CD14-positive monocyte (primary cell): ENCODE results near the gene PMEL. TPM values are rescaled to one million over a fixed set of nuclear protein-coding genes. Genes with fewer than 3 reads are reported as not detected.
A peak's percentile ranks its signal among the peaks of the same experiment; 100 is the strongest.

ENCODE experiments used
- DNase-seq, 3 donors: peaks; one replicate each; pipeline ENCODE4 v3.0.0-alpha.2; 2011 to 2022
- H2AFZ ChIP-seq: 2 replicates; pipeline ENCODE4 v1.6.0; 2012; ENCODE audit warnings: mild to moderate bottlenecking, low read depth, low read length, inconsistent platforms; ENCODE audit not compliant: insufficient read depth, poor library complexity, severe bottlenecking
- H3K27ac ChIP-seq, 2 donors: 1 replicate in 1 of 2; 2 replicates in 1 of 2; pipeline ENCODE4 v1.5.1; 2012 to 2013; ENCODE audit warnings: low read length in 2 of 2, control low read depth in 1 of 2, inconsistent platforms in 1 of 2, low read depth in 1 of 2, mild to moderate bottlenecking in 1 of 2
- H3K27me3 ChIP-seq, 2 donors: one replicate each; pipeline versions ENCODE4 v1.6.0 to v1.6.1; 2011 to 2013; ENCODE audit warnings: low read length in 2 of 2; ENCODE audit not compliant: control insufficient read depth in 2 of 2, insufficient read depth in 2 of 2
- H3K36me3 ChIP-seq, 2 donors: replicated peaks in 1 of 2; 1 replicate in 1 of 2; 2 replicates in 1 of 2; pipeline versions ENCODE4 v1.5.1 to v1.6.1; 2012 to 2013; ENCODE audit warnings: low read length in 2 of 2, control low read depth in 1 of 2, inconsistent platforms in 1 of 2, mild to moderate bottlenecking in 1 of 2; ENCODE audit not compliant: insufficient read depth in 2 of 2, control insufficient read depth in 1 of 2
- H3K4me1 ChIP-seq, 2 donors: 1 replicate in 1 of 2; 2 replicates in 1 of 2; pipeline versions ENCODE4 v1.5.1 to v1.6.1; 2012 to 2013; ENCODE audit warnings: low read length in 2 of 2, control low read depth in 1 of 2, inconsistent platforms in 1 of 2, mild to moderate bottlenecking in 1 of 2, moderate library complexity in 1 of 2; ENCODE audit not compliant: insufficient read depth in 2 of 2, control insufficient read depth in 1 of 2
- H3K4me2 ChIP-seq: replicated peaks from 2 replicates; pipeline ENCODE3; 2012; ENCODE audit warnings: low read length, moderate library complexity, mild to moderate bottlenecking; ENCODE audit not compliant: poor library complexity, severe bottlenecking; ENCODE audit errors: extremely low read depth
- H3K4me3 ChIP-seq, 3 experiments: fragments of 200-600 bp in 1 of 3; sonication (generic) in 1 of 3; replicated peaks in 1 of 3; 1 replicate in 2 of 3; 2 replicates in 1 of 3; pipeline ENCODE4 v1.5.1; 2011 to 2013; ENCODE audit warnings: low read length in 3 of 3, mild to moderate bottlenecking in 3 of 3, control low read depth in 2 of 3, low read depth in 2 of 3, inconsistent platforms in 1 of 3, moderate library complexity in 1 of 3
- H3K79me2 ChIP-seq: 2 replicates; pipeline ENCODE4 v1.6.0; 2012; ENCODE audit warnings: mild to moderate bottlenecking, control low read depth, inconsistent platforms, low read length, moderate library complexity; ENCODE audit not compliant: insufficient read depth
- H3K9ac ChIP-seq: 2 replicates; pipeline ENCODE4 v1.6.0; 2017; ENCODE audit warnings: low read length, mild to moderate bottlenecking; ENCODE audit not compliant: insufficient read depth, poor library complexity, severe bottlenecking
- H3K9me3 ChIP-seq, 2 donors: replicated peaks in 1 of 2; 1 replicate in 1 of 2; 2 replicates in 1 of 2; pipeline versions ENCODE4 v1.5.1 to v1.6.1; 2012 to 2013; ENCODE audit warnings: low read length in 2 of 2, control low read depth in 1 of 2; ENCODE audit not compliant: control insufficient read depth in 1 of 2, insufficient read depth in 1 of 2
- H4K20me1 ChIP-seq: 2 replicates; pipeline ENCODE4 v1.6.0; 2012; ENCODE audit warnings: mild to moderate bottlenecking, low read length, control low read depth, moderate library complexity; ENCODE audit not compliant: insufficient read depth
- H3K27ac Mint-ChIP-seq, 7 donors: one replicate each; pipeline ENCODE4 v1.8.0; 2020; ENCODE audit warnings: mild to moderate bottlenecking in 7 of 7, mixed read lengths in 7 of 7, moderate library complexity in 6 of 7, inconsistent platforms in 2 of 7
- H3K27me3 Mint-ChIP-seq, 3 donors: one replicate each; pipeline ENCODE4 v1.8.0; 2021 to 2022; ENCODE audit warnings: low read depth in 3 of 3, mild to moderate bottlenecking in 3 of 3, mixed read lengths in 3 of 3, moderate library complexity in 3 of 3, inconsistent platforms in 1 of 3
- H3K36me3 Mint-ChIP-seq, 2 donors: one replicate each; pipeline ENCODE4 v1.8.0; 2020; ENCODE audit warnings: mixed read lengths in 2 of 2, inconsistent platforms in 1 of 2, mild to moderate bottlenecking in 1 of 2
- H3K4me1 Mint-ChIP-seq: one replicate; pipeline ENCODE4 v1.8.0; 2020; ENCODE audit warnings: mild to moderate bottlenecking, mixed read lengths
- H3K4me3 Mint-ChIP-seq, 2 donors: one replicate each; pipeline ENCODE4 v1.8.0; 2020; ENCODE audit warnings: mild to moderate bottlenecking in 2 of 2, mixed read lengths in 2 of 2, moderate library complexity in 1 of 2
- H3K9me3 Mint-ChIP-seq, 7 donors: one replicate each; pipeline ENCODE4 v1.8.0; 2020 to 2022; ENCODE audit warnings: mixed read lengths in 7 of 7, mild to moderate bottlenecking in 6 of 7, moderate library complexity in 6 of 7, inconsistent platforms in 2 of 7
- WGBS: methylation state at CpG from one replicate; pipeline ENCODE4 v1.1.5; 2013; ENCODE audit warnings: missing lambda C conversion rate; ENCODE audit not compliant: insufficient coverage; 5-methylcytosine and 5-hydroxymethylcytosine counted together
- intact Hi-C, 2 donors: fragments of 100-400 bp; cut with micrococcal nuclease; formaldehyde crosslinking; loops; one replicate each; pipeline versions ENCODE4 v1.15.0 to v1.15.1; 2023
- polyA plus RNA-seq, 3 donors: library from polyadenylated mRNA; depleted of rRNA in 1 of 3; unstranded in 2 of 3; stranded (reverse) in 1 of 3; fragments of 300-500 nt in 2 of 3; fragments of >200 nt in 1 of 3; fragmentation: Illumina TruSeq in 2 of 3; gene quantifications; 1 replicate in 2 of 3; 2 replicates in 1 of 3; pipeline ENCODE4 v1.2.3, GENCODE V29; 2012 to 2021
- TF ChIP-seq, protein P1 (sequence below): fragments of 200-600 bp; IDR thresholded peaks from one replicate; pipeline ENCODE4 v1.8.0; 2022; ENCODE audit warnings: antibody characterized with exemption, mild to moderate bottlenecking

The PMEL gene
- polyA plus RNA-seq, 3 donors: 0.37 to 0.54 (median 0.40) TPM

DNA sequence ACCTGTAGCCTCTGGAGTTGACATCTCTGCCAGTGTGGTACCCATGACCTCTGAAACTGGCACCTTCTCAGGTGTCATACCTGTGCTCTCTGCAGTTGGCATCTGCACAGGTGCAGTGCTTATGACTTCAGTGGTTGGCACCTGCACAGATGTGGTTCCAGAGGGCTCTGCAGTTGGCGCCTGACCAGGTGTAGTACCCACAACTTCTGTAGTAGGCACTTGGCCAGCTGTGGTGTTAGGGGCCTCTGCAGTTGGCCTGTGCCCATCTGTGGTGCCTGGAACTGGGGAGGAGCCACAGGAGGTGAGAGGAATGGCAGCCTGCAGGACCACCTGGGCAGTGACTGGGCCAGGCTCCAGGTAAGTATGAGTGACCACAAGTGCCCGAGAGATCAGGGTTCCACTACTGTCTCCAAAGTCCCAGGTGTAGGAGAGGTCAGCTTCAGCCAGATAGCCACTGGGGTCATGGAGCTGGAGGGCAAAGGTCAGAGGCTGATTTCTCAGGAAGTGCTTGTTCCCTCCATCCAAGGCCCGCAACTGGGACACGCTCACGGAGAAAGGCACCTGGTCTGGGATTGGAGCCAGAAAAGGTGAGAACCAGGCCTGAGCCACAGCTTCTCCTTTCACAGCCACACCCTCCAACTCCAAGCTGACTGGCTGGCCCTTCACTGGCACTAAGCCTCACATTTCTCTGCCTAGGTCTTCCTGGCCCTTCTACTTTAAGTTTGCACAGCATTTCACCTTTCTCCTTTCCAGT is 8.6 kb downstream of the PMEL start:
- H3K36me3 Mint-ChIP-seq: peaks cover 22 to 23% of the 10 kb centered on the region in 2 donors
- WGBS: 88% methylated on average over 5 of the region's 5 CpGs
- intact Hi-C loops: no loop called here
- no peak for DNase-seq
- Histone ChIP-seq H3K4me3 (no peak overlapping the region), H4K20me1 (no peaks in the 10 kb centered on the region), H3K27me3 (no peaks in the 10 kb centered on the region), H3K4me1 (no peaks in the 10 kb centered on the region), H3K9ac (no peak overlapping the region), H3K9me3 (no peaks in the 10 kb centered on the region), H3K4me2 (no peak overlapping the region), H3K79me2 (no peaks in the 10 kb centered on the region), H2AFZ (no peak overlapping the region), H3K36me3 (peaks cover 21 to 22% of the 10 kb centered on the region in 2 donors), H3K27ac (no peak overlapping the region)
- H3K9me3 Mint-ChIP-seq: no peaks in the 10 kb centered on the region
- H3K4me3 Mint-ChIP-seq: no peak overlapping the region
- peaks cover 0 to 7% (median 1%) of the 10 kb centered on the region in 3 donors for H3K27me3 Mint-ChIP-seq
- H3K4me1 Mint-ChIP-seq: peaks cover 2% of the 10 kb centered on the region
- TF ChIP-seq, protein P1, sequence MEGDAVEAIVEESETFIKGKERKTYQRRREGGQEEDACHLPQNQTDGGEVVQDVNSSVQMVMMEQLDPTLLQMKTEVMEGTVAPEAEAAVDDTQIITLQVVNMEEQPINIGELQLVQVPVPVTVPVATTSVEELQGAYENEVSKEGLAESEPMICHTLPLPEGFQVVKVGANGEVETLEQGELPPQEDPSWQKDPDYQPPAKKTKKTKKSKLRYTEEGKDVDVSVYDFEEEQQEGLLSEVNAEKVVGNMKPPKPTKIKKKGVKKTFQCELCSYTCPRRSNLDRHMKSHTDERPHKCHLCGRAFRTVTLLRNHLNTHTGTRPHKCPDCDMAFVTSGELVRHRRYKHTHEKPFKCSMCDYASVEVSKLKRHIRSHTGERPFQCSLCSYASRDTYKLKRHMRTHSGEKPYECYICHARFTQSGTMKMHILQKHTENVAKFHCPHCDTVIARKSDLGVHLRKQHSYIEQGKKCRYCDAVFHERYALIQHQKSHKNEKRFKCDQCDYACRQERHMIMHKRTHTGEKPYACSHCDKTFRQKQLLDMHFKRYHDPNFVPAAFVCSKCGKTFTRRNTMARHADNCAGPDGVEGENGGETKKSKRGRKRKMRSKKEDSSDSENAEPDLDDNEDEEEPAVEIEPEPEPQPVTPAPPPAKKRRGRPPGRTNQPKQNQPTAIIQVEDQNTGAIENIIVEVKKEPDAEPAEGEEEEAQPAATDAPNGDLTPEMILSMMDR: no peak
- no peak overlapping the region for H3K27ac Mint-ChIP-seq

DNA sequence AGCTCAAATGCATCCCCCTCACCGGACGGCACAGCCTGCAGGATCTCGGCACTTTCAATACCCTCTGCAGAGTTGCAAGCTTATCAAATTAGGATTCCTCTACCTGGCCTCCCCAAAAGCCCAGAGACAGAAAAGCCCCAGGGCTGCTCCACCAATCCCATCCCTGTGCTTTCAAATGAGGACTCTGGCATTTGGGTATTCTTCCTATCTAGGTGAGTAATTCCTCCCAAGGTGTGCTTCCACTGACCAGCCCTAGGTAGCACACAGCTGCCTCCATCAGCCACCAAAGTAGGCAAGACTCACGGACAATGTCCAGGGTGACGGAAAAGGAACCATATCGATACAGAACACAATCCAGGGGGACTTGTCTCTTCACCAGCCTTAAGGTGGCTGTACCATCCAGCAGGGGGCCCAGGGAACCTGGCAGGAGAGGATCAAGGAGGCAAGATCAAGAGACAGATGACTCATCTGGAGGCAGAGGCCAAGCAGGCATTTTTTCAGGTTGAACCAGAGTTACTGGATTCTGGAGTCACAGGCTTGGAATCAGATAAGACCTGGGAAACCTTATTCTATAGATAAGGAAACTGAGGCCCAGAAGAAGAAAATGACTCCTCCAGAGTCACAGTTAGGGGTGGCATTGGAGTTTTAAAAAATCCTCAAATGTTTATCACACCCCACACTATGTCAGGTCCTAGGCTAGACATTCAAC is 9.9 kb downstream of the PMEL start:
- peaks cover 2% of the 10 kb centered on the region for H3K4me1 Mint-ChIP-seq
- no peak overlapping the region for H3K4me3 Mint-ChIP-seq
- no peak overlapping the region for H3K4me2 ChIP-seq

More for the DNA sequence above, 9.9 kb downstream of the PMEL start:
- Mint-ChIP-seq H3K27ac (peak overlapping the region in 2 of 7 donors; percentile 59 to 73), H3K9me3 (no peaks in the 10 kb centered on the region), H3K27me3 (peaks cover 0 to 7% (median 1%) of the 10 kb centered on the region in 3 donors), H3K36me3 (peaks cover 35 to 36% of the 10 kb centered on the region in 2 donors)
- H3K27ac ChIP-seq: no peak overlapping the region
- H3K27me3 ChIP-seq: no peaks in the 10 kb centered on the region
- intact Hi-C loops: no loop called here
- no peak overlapping the region for H3K4me3 ChIP-seq
- H3K4me1 ChIP-seq: no peaks in the 10 kb centered on the region
- H3K9ac ChIP-seq: no peak overlapping the region
- DNase-seq: peak in 2 of 3 donors; percentile 16 to 43
- TF ChIP-seq, protein P1: peak; percentile 18
- no peak overlapping the region for H2AFZ ChIP-seq
- no peaks in the 10 kb centered on the region for H3K79me2 ChIP-seq
- 95% methylated on average over 5 of the region's 6 CpGs for WGBS
- H4K20me1 ChIP-seq: no peaks in the 10 kb centered on the region
- H3K9me3 ChIP-seq: no peaks in the 10 kb centered on the region
- peaks cover 35 to 36% of the 10 kb centered on the region in 2 donors for H3K36me3 ChIP-seq
